GM19397 (cell line): ENCODE data around the gene SBF2.
A peak's percentile ranks its signal among the peaks of the same experiment; 100 is the strongest.

ENCODE experiments used
- ATAC-seq: cut with Tn5 transposase; IDR thresholded peaks from one replicate; pipeline ENCODE4 v1.9.1; 2021; ENCODE audit warnings: mild to moderate bottlenecking, moderate library complexity; ENCODE audit not compliant: unreplicated experiment

Gene SBF2

GRCh38 chr11:10293423-10294289 lies at the start of gene SBF2:
SBF2 (minus strand) TSS chr11:10294219; CDS start chr11:10294069, 150 bp downstream.
- peak; percentile 56 for ATAC-seq

GRCh38 chr11:10338287-10338686 lies 44.3 kb upstream of the SBF2 start:
- no peak for ATAC-seq

GRCh38 chr11:10333490-10333889 lies 39.5 kb upstream of the SBF2 start:
- ATAC-seq: no peak

- no peak for ATAC-seq
Measured at GRCh38 chr11:10331548-10332289, 37.7 kb upstream of the SBF2 start.

- no peak for ATAC-seq
Measured at GRCh38 chr11:10329935-10330334, 35.9 kb upstream of the SBF2 start.

- ATAC-seq: no peak
Measured at GRCh38 chr11:10329356-10329755, 35.3 kb upstream of the SBF2 start.

GRCh38 chr11:10328314-10329098 lies 34.5 kb upstream of the SBF2 start:
- ATAC-seq: no peak

GRCh38 chr11:10327254-10327653 lies 33.2 kb upstream of the SBF2 start:
- ATAC-seq: no peak

GRCh38 chr11:10326012-10326964 lies 32.3 kb upstream of the SBF2 start:
- ATAC-seq: no peak

- ATAC-seq: no peak
Measured at GRCh38 chr11:10325277-10326011, 31.4 kb upstream of the SBF2 start.

- no peak for ATAC-seq
Measured at GRCh38 chr11:10324474-10324873, 30.5 kb upstream of the SBF2 start.

- no peak for ATAC-seq
Measured at GRCh38 chr11:10323793-10324170, 29.8 kb upstream of the SBF2 start.

- ATAC-seq: no peak
Measured at GRCh38 chr11:10322830-10323792, 29.1 kb upstream of the SBF2 start.

- ATAC-seq: no peak
Measured at GRCh38 chr11:10322401-10322800, 28.4 kb upstream of the SBF2 start.

- no peak for ATAC-seq
Measured at GRCh38 chr11:10320736-10321465, 26.9 kb upstream of the SBF2 start.

- ATAC-seq: no peak
Measured at GRCh38 chr11:10319702-10320558, 25.9 kb upstream of the SBF2 start.

GRCh38 chr11:10318527-10318802 lies 24.4 kb upstream of the SBF2 start:
- no peak for ATAC-seq
